HEK293T (cell line): ENCODE results near the gene GIMAP6.

Experiments
- CTBP1 ChIP-seq: fragments of 450-650 bp; IDR thresholded peaks from 2 replicates; pipeline ENCODE4 v1.6.1; 2016; ENCODE audit warnings: borderline replicate concordance
- FOXA1 ChIP-seq: fragments of 450-650 bp; IDR thresholded peaks from 2 replicates; pipeline ENCODE4 v1.6.1; 2016; ENCODE audit warnings: mild to moderate bottlenecking
- FOXK2 ChIP-seq: fragments of 450-650 bp; IDR thresholded peaks from 2 replicates; pipeline ENCODE4 v1.6.1; 2016; ENCODE audit warnings: mild to moderate bottlenecking
- L3MBTL2 ChIP-seq: fragments of 450-650 bp; conservative IDR thresholded peaks from 2 replicates; pipeline ENCODE4 v1.6.1; 2016; ENCODE audit warnings: mild to moderate bottlenecking
- SP1 ChIP-seq: fragments of 450-650 bp; IDR thresholded peaks from 2 replicates; pipeline ENCODE4 v1.6.1; 2017
- SUZ12 ChIP-seq: fragments of 450-650 bp; IDR thresholded peaks from 2 replicates; pipeline ENCODE4 v1.6.1; 2016; ENCODE audit warnings: mild to moderate bottlenecking
- TARDBP ChIP-seq: fragments of 450-650 bp; IDR thresholded peaks from 2 replicates; pipeline ENCODE4 v1.6.1; 2016
- TF ChIP-seq, protein P1 (sequence below): fragments of 450-650 bp; IDR thresholded peaks from 2 replicates; pipeline ENCODE4 v1.6.1; 2016

DNA sequence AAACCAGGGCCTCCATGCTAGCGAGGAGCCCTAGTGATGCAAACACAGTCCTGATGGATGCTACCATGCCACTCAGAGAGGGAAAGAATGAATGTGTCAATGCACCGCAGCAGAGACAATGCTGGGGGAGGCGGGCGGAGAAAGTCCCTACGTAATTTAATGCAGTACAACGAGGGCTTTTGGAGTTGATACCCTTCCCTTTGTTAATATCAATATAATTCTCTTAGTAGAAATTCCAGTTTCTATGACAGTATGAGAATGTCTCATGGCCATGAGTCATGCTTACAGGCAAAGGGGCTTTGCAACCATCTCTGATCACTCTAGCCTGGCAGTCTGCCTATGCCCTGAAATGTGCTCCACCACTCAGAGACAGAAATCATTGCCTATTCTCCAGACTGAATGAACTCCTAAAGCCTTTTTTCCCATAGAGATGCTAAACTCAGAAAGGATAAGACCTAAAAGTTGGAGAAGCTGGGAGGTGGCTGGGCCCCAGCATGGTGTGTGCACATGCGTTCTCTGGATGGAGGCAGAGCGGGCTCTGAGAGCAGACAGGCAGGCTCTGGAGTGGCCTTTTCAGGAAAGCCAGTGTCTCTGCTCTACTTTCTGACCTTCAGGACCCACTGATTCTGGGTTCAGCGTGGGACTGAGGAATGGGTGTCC lies 33.0 kb upstream of the GIMAP6 start:
- TF ChIP-seq FOXA1, result no peak
- no peak for TF ChIP-seq TARDBP
- TF ChIP-seq, protein P1, sequence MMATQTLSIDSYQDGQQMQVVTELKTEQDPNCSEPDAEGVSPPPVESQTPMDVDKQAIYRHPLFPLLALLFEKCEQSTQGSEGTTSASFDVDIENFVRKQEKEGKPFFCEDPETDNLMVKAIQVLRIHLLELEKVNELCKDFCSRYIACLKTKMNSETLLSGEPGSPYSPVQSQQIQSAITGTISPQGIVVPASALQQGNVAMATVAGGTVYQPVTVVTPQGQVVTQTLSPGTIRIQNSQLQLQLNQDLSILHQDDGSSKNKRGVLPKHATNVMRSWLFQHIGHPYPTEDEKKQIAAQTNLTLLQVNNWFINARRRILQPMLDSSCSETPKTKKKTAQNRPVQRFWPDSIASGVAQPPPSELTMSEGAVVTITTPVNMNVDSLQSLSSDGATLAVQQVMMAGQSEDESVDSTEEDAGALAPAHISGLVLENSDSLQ, result no peak
- no peak for TF ChIP-seq L3MBTL2
- no peak for TF ChIP-seq SP1
- TF ChIP-seq CTBP1, result no peak
- TF ChIP-seq SUZ12, result no peak
- no peak for TF ChIP-seq FOXK2
